Fibroblast of lung (primary cell): ENCODE measurements around the gene MYL4. TPM values are rescaled to one million over a fixed set of nuclear protein-coding genes. Genes with fewer than 3 reads are reported as not detected.
A peak's percentile ranks its signal among the peaks of the same experiment; 100 is the strongest.

Experiments used
- DNase-seq, 2 donors: peaks; one replicate each; pipeline versions ENCODE4 v3.0.0 to v3.0.0-alpha.2; 2010; ENCODE audit warnings: low read depth in 2 of 2
- H2AFZ ChIP-seq: 2 replicates; pipeline ENCODE4 v1.5.1; 2012; ENCODE audit warnings: low read length, control low read depth, inconsistent platforms
- H3K27ac ChIP-seq: 2 replicates; pipeline ENCODE4 v1.5.1; 2011; ENCODE audit warnings: low read length, control low read depth; ENCODE audit not compliant: insufficient read depth
- H3K27me3 ChIP-seq: 2 replicates; pipeline ENCODE4 v1.5.1; 2011; ENCODE audit warnings: mild to moderate bottlenecking, low read length; ENCODE audit not compliant: control insufficient read depth, insufficient read depth
- H3K36me3 ChIP-seq: 2 replicates; pipeline ENCODE4 v1.5.1; 2011; ENCODE audit warnings: low read length; ENCODE audit not compliant: control insufficient read depth, insufficient read depth
- H3K4me1 ChIP-seq: 2 replicates; pipeline ENCODE4 v1.5.1; 2011; ENCODE audit warnings: low read length; ENCODE audit not compliant: control insufficient read depth, insufficient read depth; ENCODE audit errors: extremely low read depth
- H3K4me2 ChIP-seq: 2 replicates; pipeline ENCODE4 v1.5.1; 2011; ENCODE audit warnings: low read length, control low read depth; ENCODE audit not compliant: insufficient read depth; ENCODE audit errors: extremely low read depth
- H3K4me3 ChIP-seq, 4 experiments: fragments of 200-600 bp in 1 of 4; sonication (generic) in 1 of 4; replicated peaks in 1 of 4; 2 replicates each; pipeline ENCODE4 v1.5.1; 2011 to 2016; ENCODE audit warnings: low read length in 4 of 4, low read depth in 3 of 4, mild to moderate bottlenecking in 3 of 4, control low read depth in 2 of 4, inconsistent platforms in 1 of 4, mixed read lengths in 1 of 4; ENCODE audit not compliant: insufficient read depth in 1 of 4; ENCODE audit errors: control extremely low read depth in 1 of 4
- H3K79me2 ChIP-seq: 2 replicates; pipeline ENCODE4 v1.5.1; 2012; ENCODE audit warnings: mild to moderate bottlenecking, low read length, inconsistent platforms; ENCODE audit not compliant: control insufficient read depth, insufficient read depth
- H3K9ac ChIP-seq: 2 replicates; pipeline ENCODE4 v1.5.1; 2011; ENCODE audit warnings: mild to moderate bottlenecking, low read length, control low read depth; ENCODE audit not compliant: insufficient read depth
- H3K9me3 ChIP-seq: 2 replicates; pipeline ENCODE4 v1.5.1; 2012; ENCODE audit warnings: low read depth, low read length; ENCODE audit not compliant: control insufficient read depth, insufficient read depth
- H4K20me1 ChIP-seq: 2 replicates; pipeline ENCODE4 v1.5.1; 2011; ENCODE audit warnings: low read length; ENCODE audit not compliant: control insufficient read depth, insufficient read depth; ENCODE audit errors: extremely low read depth
- CTCF ChIP-seq, 2 donors: IDR thresholded peaks in 1 of 2; conservative IDR thresholded peaks in 1 of 2; 1 replicate in 1 of 2; 2 replicates in 1 of 2; pipeline ENCODE4 v1.5.1; 2011 to 2012; ENCODE audit warnings: low read length in 2 of 2, control low read depth in 1 of 2, inconsistent platforms in 1 of 2, low read depth in 1 of 2, mild to moderate bottlenecking in 1 of 2
- EZH2 ChIP-seq: IDR thresholded peaks from 2 replicates; pipeline ENCODE4 v1.5.1; 2012; ENCODE audit warnings: low read length, control low read depth, mild to moderate bottlenecking; ENCODE audit errors: missing control alignments
- polyA plus RNA-seq, 2 donors: library from polyadenylated mRNA; depleted of rRNA in 1 of 2; stranded (reverse) in 1 of 2; unstranded in 1 of 2; fragments of >200 nt; gene quantifications; 2 replicates each; pipeline ENCODE4 v1.2.1, GENCODE V29; 2011 to 2012; ENCODE audit warnings: missing spikeins in 1 of 2
- total RNA-seq: library from RNA; depleted of rRNA; stranded (reverse); fragments of >200 nt; gene quantifications from 2 replicates; pipeline ENCODE4 v1.2.1, GENCODE V29; 2014

The MYL4 gene
- total and polyA plus RNA-seq, 2 donors (not counting 1 experiment from before 2014, with no cell fraction given): 1.3 TPM; not detected in 1

GRCh38 chr17:47193931-47194511 lies 15.1 kb upstream of the MYL4 start:
- Histone ChIP-seq H3K9ac (no peak overlapping the region), H3K4me2 (no peak overlapping the region), H3K9me3 (no peaks in the 10 kb centered on the region), H3K27ac (no peak overlapping the region), H3K4me1 (no peaks in the 10 kb centered on the region), H3K36me3 (no peaks in the 10 kb centered on the region), H3K27me3 (no peaks in the 10 kb centered on the region), H2AFZ (no peak overlapping the region), H3K4me3 (no peak overlapping the region), H4K20me1 (no peaks in the 10 kb centered on the region), H3K79me2 (peaks cover under 1% of the 10 kb centered on the region)
- no peak for TF ChIP-seq EZH2
- no peak for TF ChIP-seq CTCF (conservative IDR thresholded peaks at IDR 0.05 in 1 of 2, IDR thresholded peaks at IDR 0.05 in 1 of 2; ENCODE audit: low read depth in 1 of 2, low read length in 2 of 2)
- DNase-seq: no peak

- Histone ChIP-seq H3K4me1 (no peaks in the 10 kb centered on the region), H2AFZ (no peak overlapping the region), H3K79me2 (no peaks in the 10 kb centered on the region), H4K20me1 (no peaks in the 10 kb centered on the region), H3K27ac (no peak overlapping the region), H3K9ac (no peak overlapping the region), H3K4me2 (no peak overlapping the region), H3K27me3 (no peaks in the 10 kb centered on the region), H3K4me3 (no peak overlapping the region), H3K36me3 (no peaks in the 10 kb centered on the region), H3K9me3 (no peaks in the 10 kb centered on the region)
- TF ChIP-seq EZH2: no peak
- no peak for TF ChIP-seq CTCF (conservative IDR thresholded peaks at IDR 0.05 in 1 of 2, IDR thresholded peaks at IDR 0.05 in 1 of 2; ENCODE audit: low read depth in 1 of 2, low read length in 2 of 2)
- DNase-seq: peak in 1 of 2 donors; percentile 20
Observed at GRCh38 chr17:47197821-47198220, 11.3 kb upstream of the MYL4 start.

GRCh38 chr17:47199627-47200324 lies 9.4 kb upstream of the MYL4 start:
- H4K20me1 ChIP-seq: no peaks in the 10 kb centered on the region
- no peaks in the 10 kb centered on the region for H3K27me3 ChIP-seq
- no peak for DNase-seq
- H3K9ac ChIP-seq: no peak overlapping the region
- TF ChIP-seq EZH2: no peak
- no peak for TF ChIP-seq CTCF (conservative IDR thresholded peaks at IDR 0.05 in 1 of 2, IDR thresholded peaks at IDR 0.05 in 1 of 2; ENCODE audit: low read depth in 1 of 2, low read length in 2 of 2)
- no peaks in the 10 kb centered on the region for H3K79me2 ChIP-seq
- H3K27ac ChIP-seq: no peak overlapping the region
- H3K9me3 ChIP-seq: no peaks in the 10 kb centered on the region
- no peaks in the 10 kb centered on the region for H3K36me3 ChIP-seq
- H3K4me1 ChIP-seq: peaks cover 5% of the 10 kb centered on the region
- no peak overlapping the region for H2AFZ ChIP-seq
- H3K4me3 ChIP-seq: no peak overlapping the region
- H3K4me2 ChIP-seq: no peak overlapping the region
